T-cell (primary cell): ENCODE measurements around the gene SLC22A5. TPM values are rescaled to one million over a fixed set of nuclear protein-coding genes. Genes with fewer than 3 reads are reported as not detected.
A peak's percentile ranks its signal among the peaks of the same experiment; 100 is the strongest.

Source experiments
- ATAC-seq, 4 experiments: fragments of 200-7000 bp in 3 of 4; fragments of 150-1000 bp in 1 of 4; cut with Tn5 transposase; replicated peaks in 1 of 4; 1 replicate in 3 of 4; 2 replicates in 1 of 4; pipeline ENCODE4 v1.10.0; 2021; ENCODE audit warnings: moderate library complexity in 3 of 4, mild to moderate bottlenecking in 2 of 4, moderate number of reproducible peaks in 1 of 4
- CTCF ChIA-PET, 2 donors: fragments of 300-600 bp; sonication (Branson Sonifier 250); formaldehyde crosslinking; loops; one replicate each; lab custom pipeline; 2022; ENCODE audit warnings: antibody characterized with exemption in 2 of 2; lab: Charles Lee
- POLR2A ChIA-PET, 2 donors: fragments of 300-600 bp; sonication (Branson Sonifier 250); formaldehyde crosslinking; loops; one replicate each; lab custom pipeline; 2022; ENCODE audit warnings: antibody characterized with exemption in 2 of 2; lab: Charles Lee
- DNase-seq, 35 experiments: peaks; one replicate each; pipeline versions ENCODE4 v3.0.0 to v3.0.0-alpha.2; 2013 to 2023
- H3K27ac ChIP-seq: one replicate; pipeline ENCODE4 v1.5.1; 2013; ENCODE audit warnings: low read length
- H3K27me3 ChIP-seq, 2 experiments: replicated peaks in 1 of 2; 1 replicate in 1 of 2; 2 replicates in 1 of 2; pipeline versions ENCODE4 v1.6.1 to v1.7.0; 2013; ENCODE audit warnings: low read length in 1 of 2, mixed read lengths in 1 of 2; ENCODE audit not compliant: control insufficient read depth in 2 of 2, insufficient read depth in 2 of 2; ENCODE audit errors: extremely low read depth in 1 of 2
- H3K36me3 ChIP-seq, 2 donors: 1 replicate in 1 of 2; 2 replicates in 1 of 2; pipeline versions ENCODE4 v1.6.1 to v1.7.0; 2013; ENCODE audit warnings: low read length in 1 of 2; ENCODE audit not compliant: control insufficient read depth in 2 of 2, insufficient read depth in 1 of 2; ENCODE audit errors: extremely low read depth in 1 of 2
- H3K4me1 ChIP-seq, 2 experiments: 1 replicate in 1 of 2; 2 replicates in 1 of 2; pipeline versions ENCODE4 v1.6.1 to v1.7.0; 2013; ENCODE audit warnings: low read length in 2 of 2, mixed read lengths in 1 of 2; ENCODE audit not compliant: insufficient read depth in 2 of 2, control insufficient read depth in 1 of 2; ENCODE audit errors: extremely low read depth in 1 of 2
- H3K4me3 ChIP-seq, 2 donors: 1 replicate in 1 of 2; 2 replicates in 1 of 2; pipeline versions ENCODE4 v1.5.1 to v1.7.0; 2013; ENCODE audit warnings: mild to moderate bottlenecking in 2 of 2, low read length in 1 of 2, moderate library complexity in 1 of 2; ENCODE audit not compliant: control insufficient read depth in 1 of 2; ENCODE audit errors: extremely low read depth in 1 of 2
- H3K9me3 ChIP-seq: 2 replicates; pipeline ENCODE4 v1.7.0; 2013
- H3K27ac Mint-ChIP-seq, 2 donors: one replicate each; pipeline ENCODE4 v1.8.0; 2020 to 2021; ENCODE audit warnings: mild to moderate bottlenecking in 2 of 2, mixed read lengths in 2 of 2
- H3K27me3 Mint-ChIP-seq, 2 donors: one replicate each; pipeline ENCODE4 v1.8.0; 2021 to 2022; ENCODE audit warnings: mixed read lengths in 2 of 2
- H3K36me3 Mint-ChIP-seq: one replicate; pipeline ENCODE4 v1.8.0; 2021; ENCODE audit warnings: mixed read lengths
- H3K4me1 Mint-ChIP-seq, 3 donors: one replicate each; pipeline ENCODE4 v1.8.0; 2020 to 2022; ENCODE audit warnings: mixed read lengths in 3 of 3, mild to moderate bottlenecking in 1 of 3
- H3K4me3 Mint-ChIP-seq, 3 donors: one replicate each; pipeline ENCODE4 v1.8.0; 2020 to 2022; ENCODE audit warnings: mild to moderate bottlenecking in 3 of 3, mixed read lengths in 3 of 3, moderate library complexity in 3 of 3
- H3K9me3 Mint-ChIP-seq, 3 donors: one replicate each; pipeline ENCODE4 v1.8.0; 2020 to 2022; ENCODE audit warnings: mixed read lengths in 3 of 3
- WGBS: methylation state at CpG from one replicate; pipeline ENCODE4 v1.1.5; 2013; ENCODE audit warnings: missing lambda C conversion rate; ENCODE audit not compliant: insufficient coverage; 5-methylcytosine and 5-hydroxymethylcytosine counted together
- total RNA-seq, 35 experiments: library from RNA in 6 of 35; stranded (reverse) in 6 of 35; fragments of 120-200 nt in 1 of 35; gene quantifications; one replicate each; pipeline versions ENCODE4 v1.2.1 to v1.2.4 and lab custom pipeline; 2013 to 2026

SLC22A5 gene
- total RNA-seq, 5 donors from 2014 or later (not counting 1 experiment from before 2014, with no cell fraction given) = 4.8 to 14.0 (median 7.6) TPM

GRCh38 chr5:132389051-132389331 is 19.5 kb downstream of the SLC22A5 start:
- H3K27me3 ChIP-seq = no peaks in the 10 kb centered on the region
- Mint-ChIP-seq H3K27ac (peak overlapping the region; percentile 28 to 59), H3K9me3 (no peaks in the 10 kb centered on the region), H3K36me3 (peaks cover 3% of the 10 kb centered on the region), H3K27me3 (no peaks in the 10 kb centered on the region), H3K4me1 (peaks cover 45 to 78% (median 52%) of the 10 kb centered on the region in 3 donors), H3K4me3 (no peak overlapping the region)
- WGBS = 100% methylated on average over 1 of the region's 1 CpG
- ChIA-PET POLR2A (no interaction called here), CTCF (interaction anchor here (0.6 to 5.8 kb wide), 3 partner anchors 107 to 112 kb away, joined by 5 to 72 read pairs (median 8); no protein-coding TSS in a partner anchor)
- DNase-seq (no peak), ATAC-seq (no peak)
- H3K36me3 ChIP-seq = peaks cover 3 to 14% of the 10 kb centered on the region in 2 donors
- H3K4me3 ChIP-seq = no peak overlapping the region
- no peaks in the 10 kb centered on the region for H3K9me3 ChIP-seq
- H3K4me1 ChIP-seq = peaks cover 2 to 26% of the 10 kb centered on the region in 2 experiments
- H3K27ac ChIP-seq = no peak overlapping the region

GRCh38 chr5:132389585-132390286 is 20.2 kb downstream of the SLC22A5 start:
- CTCF ChIA-PET = interaction anchor here (0.5 to 5.8 kb wide), 7 partner anchors 27 to 884 kb away, joined by 3 to 72 read pairs (median 3); no protein-coding TSS in a partner anchor
- Mint-ChIP-seq H3K4me3 (no peak overlapping the region), H3K4me1 (peaks cover 51 to 86% (median 57%) of the 10 kb centered on the region in 3 donors), H3K36me3 (peaks cover 3% of the 10 kb centered on the region), H3K27me3 (no peaks in the 10 kb centered on the region), H3K27ac (peak overlapping the region; percentile 17 to 59), H3K9me3 (no peaks in the 10 kb centered on the region)
- H3K27ac ChIP-seq = no peak overlapping the region
- POLR2A ChIA-PET = interaction anchor here in 1 of 2 donors (0.5 kb wide), 1 partner anchor 90 kb away, joined by 3 read pairs; no protein-coding TSS in a partner anchor
- H3K4me1 ChIP-seq = peaks cover 3 to 28% of the 10 kb centered on the region in 2 experiments
- H3K9me3 ChIP-seq = no peaks in the 10 kb centered on the region
- no peak overlapping the region for H3K4me3 ChIP-seq
- DNase-seq = no peak
- no peaks in the 10 kb centered on the region for H3K27me3 ChIP-seq
- ATAC-seq = peak in 2 of 4 experiments; percentile 33 to 38
- WGBS = 91% methylated on average over 4 of the region's 10 CpGs
- peaks cover 3 to 15% of the 10 kb centered on the region in 2 donors for H3K36me3 ChIP-seq

GRCh38 chr5:132391247-132391646 is 21.7 kb downstream of the SLC22A5 start:
- Histone ChIP-seq H3K9me3 (no peaks in the 10 kb centered on the region), H3K4me3 (no peak overlapping the region), H3K4me1 (peaks cover 17 to 24% of the 10 kb centered on the region in 2 experiments), H3K27me3 (no peaks in the 10 kb centered on the region), H3K36me3 (peaks cover 3 to 15% of the 10 kb centered on the region in 2 donors), H3K27ac (no peak overlapping the region)
- Mint-ChIP-seq H3K4me1 (peaks cover 54 to 88% (median 57%) of the 10 kb centered on the region in 3 donors), H3K27me3 (no peaks in the 10 kb centered on the region), H3K27ac (peak overlapping the region in 1 of 2 donors; percentile 50), H3K36me3 (peaks cover 7% of the 10 kb centered on the region), H3K9me3 (no peaks in the 10 kb centered on the region), H3K4me3 (no peak overlapping the region)
- no CpG with 5 or more reads among the region's 5 CpGs for WGBS
- no peak for DNase-seq
- ChIA-PET CTCF (interaction anchor here (1.0 to 1.7 kb wide), 4 partner anchors 14 to 109 kb away, joined by 3 to 5 read pairs (median 4); no protein-coding TSS in a partner anchor), POLR2A (interaction anchor here in 1 of 2 donors (0.5 to 1.1 kb wide), 2 partner anchors 88 to 104 kb away, joined by 3 read pairs; no protein-coding TSS in a partner anchor)
- ATAC-seq = no peak

GRCh38 chr5:132391870-132392269 is 22.4 kb downstream of the SLC22A5 start:
- H3K36me3 Mint-ChIP-seq = peaks cover 7% of the 10 kb centered on the region
- ATAC-seq (no peak), DNase-seq (no peak)
- peaks cover 54 to 88% (median 57%) of the 10 kb centered on the region in 3 donors for H3K4me1 Mint-ChIP-seq
- H3K9me3 Mint-ChIP-seq = no peaks in the 10 kb centered on the region
- H3K27me3 Mint-ChIP-seq = no peaks in the 10 kb centered on the region
- H3K4me3 Mint-ChIP-seq = no peak overlapping the region
- H3K4me3 ChIP-seq = no peak overlapping the region
- no peaks in the 10 kb centered on the region for H3K27me3 ChIP-seq
- peaks cover 21 to 24% of the 10 kb centered on the region in 2 experiments for H3K4me1 ChIP-seq
- H3K9me3 ChIP-seq = no peaks in the 10 kb centered on the region
- no peak overlapping the region for H3K27ac ChIP-seq
- peak overlapping the region; percentile 36 to 56 for H3K27ac Mint-ChIP-seq
- H3K36me3 ChIP-seq = peaks cover 3 to 15% of the 10 kb centered on the region in 2 donors
- ChIA-PET CTCF (interaction anchor here in 1 of 2 donors (0.6 to 1.7 kb wide), 3 partner anchors 21 to 110 kb away, joined by 3 to 5 read pairs (median 3); no protein-coding TSS in a partner anchor), POLR2A (interaction anchor here (0.7 to 1.1 kb wide), 4 partner anchors 87 to 513 kb away, joined by 3 to 4 read pairs (median 3); no protein-coding TSS in a partner anchor)

- no peaks in the 10 kb centered on the region for H3K27me3 Mint-ChIP-seq
- peaks cover 58 to 88% (median 58%) of the 10 kb centered on the region in 3 donors for H3K4me1 Mint-ChIP-seq
- no peaks in the 10 kb centered on the region for H3K27me3 ChIP-seq
- H3K9me3 ChIP-seq = no peaks in the 10 kb centered on the region
- ChIA-PET CTCF (interaction anchor here (0.6 to 1.7 kb wide), 3 partner anchors 108 to 110 kb away, joined by 3 to 5 read pairs (median 5); no protein-coding TSS in a partner anchor), POLR2A (interaction anchor here (0.7 to 1.1 kb wide), 3 partner anchors 87 to 513 kb away, joined by 3 to 4 read pairs (median 3); no protein-coding TSS in a partner anchor)
- H3K4me3 Mint-ChIP-seq = no peak overlapping the region
- H3K4me3 ChIP-seq = no peak overlapping the region
- peaks cover 27 to 28% of the 10 kb centered on the region in 2 experiments for H3K4me1 ChIP-seq
- peak overlapping the region in 1 of 2 donors; percentile 78 for H3K27ac Mint-ChIP-seq
- DNase-seq = no peak
- H3K36me3 ChIP-seq = peaks cover 3 to 15% of the 10 kb centered on the region in 2 donors
- no peak overlapping the region for H3K27ac ChIP-seq
- WGBS = 94% methylated on average over 3 of the region's 8 CpGs
- no peaks in the 10 kb centered on the region for H3K9me3 Mint-ChIP-seq
- peaks cover 7% of the 10 kb centered on the region for H3K36me3 Mint-ChIP-seq
- no peak for ATAC-seq
Measured at GRCh38 chr5:132392411-132392810, 22.9 kb downstream of the SLC22A5 start.
